Muscle of leg (tissue), 11 donors: Measurements from ENCODE around the gene EFNB3. TPM values are rescaled to one million over a fixed set of nuclear protein-coding genes. Genes with fewer than 3 reads are reported as not detected.

Source experiments
- DNase-seq: peaks from one replicate; pipeline ENCODE4 v3.0.0; 2013
- H3K27ac ChIP-seq: one replicate; pipeline ENCODE4 v1.5.1; 2013; ENCODE audit warnings: mild to moderate bottlenecking, low read length, control low read depth
- H3K27me3 ChIP-seq: one replicate; pipeline ENCODE4 v1.6.1; 2013; ENCODE audit warnings: low read length; ENCODE audit not compliant: control insufficient read depth, insufficient read depth
- H3K36me3 ChIP-seq: one replicate; pipeline ENCODE4 v1.6.1; 2013; ENCODE audit warnings: low read length; ENCODE audit not compliant: control insufficient read depth, insufficient read depth
- H3K4me1 ChIP-seq: one replicate; pipeline ENCODE4 v1.6.1; 2013; ENCODE audit warnings: low read length; ENCODE audit not compliant: control insufficient read depth, insufficient read depth
- H3K4me3 ChIP-seq: one replicate; pipeline ENCODE4 v1.5.1; 2013; ENCODE audit warnings: low read length, control low read depth
- H3K9me3 ChIP-seq: replicated peaks from 2 replicates; pipeline ENCODE4 v1.6.1; 2013; ENCODE audit warnings: low read depth, low read length; ENCODE audit not compliant: control insufficient read depth
- WGBS: methylation state at CpG from one replicate; pipeline ENCODE4 v1.1.5; 2013; ENCODE audit warnings: missing lambda C conversion rate; ENCODE audit not compliant: insufficient coverage; 5-methylcytosine and 5-hydroxymethylcytosine counted together
- polyA plus RNA-seq, 8 donors: library from polyadenylated mRNA; unstranded; fragments of 120-200 nt; gene quantifications; one replicate each; pipeline versions ENCODE4 v1.2.1 to v1.2.3, GENCODE V29; 2013; ENCODE audit warnings: inconsistent platforms in 1 of 8, low replicate concordance in 1 of 8; ENCODE audit not compliant: insufficient read length in 8 of 8, insufficient read depth in 1 of 8
- total RNA-seq: library from RNA; stranded (reverse); fragments of 120-200 nt; gene quantifications from one replicate; pipeline ENCODE4 v1.2.4, GENCODE V29; 2013

Gene EFNB3
- total and polyA plus RNA-seq, 9 donors = 3.6 to 11.6 (median 6.0) TPM

- peaks cover 20% of the 10 kb centered on the region for H3K27me3 ChIP-seq
- no peaks in the 10 kb centered on the region for H3K9me3 ChIP-seq
- H3K27ac ChIP-seq = no peak overlapping the region
- no peak overlapping the region for H3K4me3 ChIP-seq
- peaks cover 22% of the 10 kb centered on the region for H3K4me1 ChIP-seq
- DNase-seq = no peak
- no CpG with 5 or more reads among the region's 7 CpGs for WGBS
- H3K36me3 ChIP-seq = peaks cover 35% of the 10 kb centered on the region
These were observed 4.5 kb upstream of the EFNB3 start for GRCh38 chr17:7700510-7700909.

GRCh38 chr17:7701681-7702080, 3.3 kb upstream of the EFNB3 start:
- Histone ChIP-seq H3K4me3 (no peak overlapping the region), H3K4me1 (peaks cover 32% of the 10 kb centered on the region), H3K36me3 (peaks cover 26% of the 10 kb centered on the region), H3K9me3 (no peaks in the 10 kb centered on the region), H3K27me3 (peaks cover 32% of the 10 kb centered on the region), H3K27ac (no peak overlapping the region)
- 90% methylated on average over 14 of the region's 14 CpGs for WGBS
- peak; percentile 1 for DNase-seq

- peak; percentile 2 for DNase-seq
- 83% methylated on average over 7 of the region's 13 CpGs for WGBS
- H3K27me3 ChIP-seq = peaks cover 41% of the 10 kb centered on the region
These were observed 2.2 kb upstream of the EFNB3 start for GRCh38 chr17:7702776-7703175.

GRCh38 chr17:7703584-7704479, 1.2 kb upstream of the EFNB3 start:
- H3K9me3 ChIP-seq = no peaks in the 10 kb centered on the region
- 16% methylated on average over 10 of the region's 24 CpGs for WGBS
- no peak overlapping the region for H3K4me3 ChIP-seq
- peak; percentile 62 for DNase-seq
- H3K4me1 ChIP-seq = peaks cover 32% of the 10 kb centered on the region
- peaks cover 24% of the 10 kb centered on the region for H3K36me3 ChIP-seq
- peaks cover 45% of the 10 kb centered on the region for H3K27me3 ChIP-seq
- H3K27ac ChIP-seq = no peak overlapping the region

More at GRCh38 chr17:7702776-7703175, 2.2 kb upstream of the EFNB3 start:
- Histone ChIP-seq H3K36me3 (peaks cover 26% of the 10 kb centered on the region), H3K9me3 (no peaks in the 10 kb centered on the region), H3K4me1 (peaks cover 32% of the 10 kb centered on the region), H3K4me3 (no peak overlapping the region), H3K27ac (no peak overlapping the region)

- Histone ChIP-seq H3K4me3 (peak overlapping the region; percentile 44), H3K27me3 (peaks cover 47% of the 10 kb centered on the region), H3K9me3 (no peaks in the 10 kb centered on the region), H3K4me1 (peaks cover 32% of the 10 kb centered on the region), H3K36me3 (peaks cover 20% of the 10 kb centered on the region), H3K27ac (no peak overlapping the region)
- WGBS = 2% methylated on average over 44 of the region's 50 CpGs
- DNase-seq = peak; percentile 17
These were observed 560 bp downstream of the EFNB3 start for GRCh38 chr17:7705269-7706255.

GRCh38 chr17:7706631-7707354, 1.8 kb downstream of the EFNB3 start:
- peaks cover 11% of the 10 kb centered on the region for H3K36me3 ChIP-seq
- peak; percentile 7 for DNase-seq
- no peaks in the 10 kb centered on the region for H3K9me3 ChIP-seq
- no peak overlapping the region for H3K27ac ChIP-seq
- WGBS = 100% methylated on average over 1 of the region's 3 CpGs
- H3K4me1 ChIP-seq = peaks cover 32% of the 10 kb centered on the region
- H3K4me3 ChIP-seq = no peak overlapping the region
- peaks cover 53% of the 10 kb centered on the region for H3K27me3 ChIP-seq

GRCh38 chr17:7707446-7707845, 2.4 kb downstream of the EFNB3 start:
- no peak overlapping the region for H3K27ac ChIP-seq
- H3K4me1 ChIP-seq = peaks cover 32% of the 10 kb centered on the region
- peak; percentile 2 for DNase-seq
- H3K4me3 ChIP-seq = no peak overlapping the region
- H3K9me3 ChIP-seq = no peaks in the 10 kb centered on the region
- 79% methylated on average over 6 of the region's 9 CpGs for WGBS
- peaks cover 60% of the 10 kb centered on the region for H3K27me3 ChIP-seq
- H3K36me3 ChIP-seq = peaks cover 4% of the 10 kb centered on the region

- no peak overlapping the region for H3K4me3 ChIP-seq
- H3K36me3 ChIP-seq = no peaks in the 10 kb centered on the region
- H3K27me3 ChIP-seq = peaks cover 66% of the 10 kb centered on the region
- peaks cover 32% of the 10 kb centered on the region for H3K4me1 ChIP-seq
- no peak for DNase-seq
- H3K27ac ChIP-seq = no peak overlapping the region
- no peaks in the 10 kb centered on the region for H3K9me3 ChIP-seq
- 82% methylated on average over 16 of the region's 22 CpGs for WGBS
These were observed 3.1 kb downstream of the EFNB3 start for GRCh38 chr17:7707858-7708750.

GRCh38 chr17:7709031-7709430, 4.0 kb downstream of the EFNB3 start:
- H3K27me3 ChIP-seq = peaks cover 69% of the 10 kb centered on the region
- H3K9me3 ChIP-seq = no peaks in the 10 kb centered on the region
- 81% methylated on average over 4 of the region's 11 CpGs for WGBS
- H3K36me3 ChIP-seq = no peaks in the 10 kb centered on the region
- no peak for DNase-seq
- peaks cover 23% of the 10 kb centered on the region for H3K4me1 ChIP-seq
- H3K27ac ChIP-seq = no peak overlapping the region
- H3K4me3 ChIP-seq = no peak overlapping the region
